ENCODE results near the gene AGPAT2.
"Not testable (repeated sequence)": the region's sequence is repeated elsewhere in the genome, so short reads cannot be mapped to it uniquely, and the experiment has no call there.

The AGPAT2 gene

DNA sequence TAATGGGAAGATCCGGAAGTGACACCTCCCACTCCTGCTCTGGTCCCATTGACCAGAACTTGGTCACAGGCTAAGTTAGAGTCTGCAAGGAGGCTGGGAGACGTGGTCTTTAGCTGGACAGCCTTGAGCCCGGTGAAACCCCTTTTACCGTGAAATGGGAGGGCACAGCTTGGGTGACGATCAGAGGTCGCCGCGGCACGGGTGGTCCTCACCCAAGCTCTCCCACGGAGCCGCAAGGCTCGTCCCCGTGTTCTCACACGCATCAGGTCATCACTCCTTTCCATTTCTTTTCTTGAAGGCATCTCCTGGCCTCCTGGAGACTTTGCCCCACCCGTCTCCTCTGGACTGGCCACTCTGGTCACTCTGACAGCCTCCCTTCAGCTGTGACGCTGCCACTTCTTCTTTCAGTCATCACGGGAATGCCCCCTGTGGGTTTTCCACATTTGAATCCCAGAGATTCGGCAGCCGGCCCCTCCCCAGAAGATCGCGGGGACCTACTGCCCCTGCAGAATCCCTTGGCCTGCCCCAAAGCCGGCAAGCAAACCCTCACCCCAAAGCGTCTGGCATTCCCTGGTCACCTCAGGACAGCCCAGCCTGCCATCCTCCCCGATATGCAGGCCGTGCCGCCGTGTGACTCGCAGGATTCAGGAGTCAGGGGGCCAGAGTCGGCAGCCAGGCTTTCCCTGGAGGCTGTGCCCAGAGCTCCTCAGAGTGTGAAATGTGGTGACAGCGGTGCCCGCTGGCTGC lies 43.5 kb downstream of the AGPAT2 start:
- no peak for FAIRE-seq

DNA sequence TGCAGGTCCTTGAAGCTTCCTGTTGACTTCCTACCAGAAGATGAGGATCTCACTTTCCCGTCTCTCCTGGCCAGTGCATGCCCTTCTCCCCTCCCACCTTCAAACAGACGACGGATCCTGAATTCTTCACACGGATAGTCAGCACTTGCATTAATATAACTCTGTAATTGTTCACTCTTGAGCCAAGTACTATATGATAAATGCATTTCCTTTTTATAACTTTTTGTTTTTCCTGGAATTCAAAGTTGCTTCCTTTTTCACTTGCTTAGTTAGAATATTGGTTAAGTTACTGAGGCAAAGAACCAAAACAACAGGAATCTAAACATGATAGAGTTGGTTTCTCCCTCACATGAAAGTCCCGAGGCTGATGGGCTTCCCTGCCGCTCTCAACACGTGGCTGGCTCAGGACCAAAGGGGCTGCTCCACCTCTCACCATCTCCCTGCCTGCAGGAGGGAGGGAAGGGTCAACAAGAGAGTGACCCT lies 44.8 kb downstream of the AGPAT2 start:
- no peak for FAIRE-seq

DNA sequence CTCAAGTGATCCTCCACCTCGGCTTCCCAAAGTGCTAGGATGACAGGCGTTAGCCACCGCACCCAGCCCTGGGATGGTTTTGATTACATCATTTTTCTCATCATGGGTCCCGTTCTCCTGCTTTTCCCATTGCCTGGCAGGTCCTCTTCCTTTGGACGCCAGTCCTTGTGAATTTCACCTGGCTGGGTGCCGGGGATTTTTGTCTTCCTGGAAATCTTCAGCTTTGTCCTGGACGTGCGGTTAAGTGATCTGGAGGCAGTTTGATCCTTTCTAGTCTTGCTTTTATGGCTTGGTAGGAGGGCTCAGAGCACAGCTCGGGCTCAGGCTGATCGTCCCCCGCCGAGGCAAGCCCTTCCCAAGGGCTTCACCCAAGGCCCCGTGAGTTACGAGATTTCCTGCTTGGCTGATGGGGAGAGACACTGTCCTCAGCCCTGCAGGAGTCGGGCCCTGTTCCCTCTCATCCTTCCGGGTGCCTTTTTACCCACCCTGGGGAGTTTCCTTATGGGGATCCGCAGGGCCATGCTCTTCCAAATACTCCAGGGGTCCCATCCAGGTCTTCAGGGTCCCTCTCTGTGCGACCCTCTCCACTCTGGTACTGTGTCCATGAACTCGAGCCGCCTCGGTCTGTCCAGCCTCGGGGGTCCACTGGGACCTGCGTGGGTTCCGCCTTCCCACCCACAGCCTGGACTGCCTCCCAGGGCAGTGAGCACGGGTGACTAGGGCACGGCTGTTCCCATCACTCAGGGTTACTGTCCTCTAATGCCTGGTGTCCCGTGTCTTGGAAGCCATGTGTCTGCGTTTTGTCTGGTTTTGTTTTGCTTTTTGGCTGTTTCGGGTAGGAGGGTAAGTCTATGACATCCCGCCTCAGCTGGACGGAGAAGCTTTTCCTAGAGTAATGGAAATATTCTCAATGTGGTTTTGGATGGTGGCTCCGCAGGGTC lies 46.8 kb downstream of the AGPAT2 start:
- FAIRE-seq, result no peak

DNA sequence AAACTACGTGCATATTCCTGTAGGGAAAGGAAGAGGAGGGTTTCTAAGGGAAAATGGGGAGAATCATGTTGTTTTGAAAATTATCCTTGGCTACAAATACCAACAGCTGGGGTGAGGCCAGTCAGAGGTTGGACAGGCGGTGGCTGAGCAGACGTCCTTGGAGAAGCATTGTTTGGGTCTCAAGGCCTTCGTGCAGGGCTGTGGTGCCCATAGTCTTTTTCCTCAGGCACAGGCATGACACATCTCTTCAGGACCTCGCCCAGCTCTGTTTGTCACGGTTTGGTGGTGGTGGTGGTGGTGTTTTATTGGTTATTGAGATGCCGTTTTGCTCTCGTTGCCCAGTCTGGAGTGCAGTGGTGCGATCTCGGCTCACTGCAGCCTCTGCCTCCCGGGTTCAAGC lies 52.4 kb downstream of the AGPAT2 start:
- no peak for FAIRE-seq

DNA sequence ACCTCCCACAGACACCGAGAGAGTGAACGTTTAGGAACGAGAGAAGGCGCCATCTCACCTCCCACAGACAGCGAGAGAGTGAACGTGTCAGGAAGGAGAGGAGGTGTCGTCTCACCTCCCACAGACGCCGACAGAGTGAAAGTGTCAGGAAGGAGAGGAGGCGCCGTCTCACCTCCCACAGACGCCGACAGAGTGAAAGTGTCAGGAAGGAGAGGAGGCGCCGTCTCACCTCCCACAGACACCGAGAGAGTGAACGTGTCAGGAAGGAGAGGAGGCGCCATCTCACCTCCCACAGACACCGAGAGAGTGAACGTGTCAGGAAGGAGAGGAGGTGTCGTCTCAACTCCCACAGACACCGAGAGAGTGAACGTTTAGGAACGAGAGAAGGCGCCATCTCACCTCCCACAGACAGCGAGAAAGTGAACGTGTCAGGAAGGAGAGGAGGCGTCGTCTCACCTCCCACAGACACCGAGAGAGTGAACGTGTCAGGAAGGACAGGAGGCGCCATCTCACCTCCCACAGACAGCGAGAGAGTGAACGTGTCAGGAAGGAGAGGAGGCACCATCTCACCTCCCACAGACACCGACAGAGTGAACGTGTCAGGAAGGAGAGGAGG lies 54.7 kb downstream of the AGPAT2 start:
- not testable (repeated sequence) for FAIRE-seq

DNA sequence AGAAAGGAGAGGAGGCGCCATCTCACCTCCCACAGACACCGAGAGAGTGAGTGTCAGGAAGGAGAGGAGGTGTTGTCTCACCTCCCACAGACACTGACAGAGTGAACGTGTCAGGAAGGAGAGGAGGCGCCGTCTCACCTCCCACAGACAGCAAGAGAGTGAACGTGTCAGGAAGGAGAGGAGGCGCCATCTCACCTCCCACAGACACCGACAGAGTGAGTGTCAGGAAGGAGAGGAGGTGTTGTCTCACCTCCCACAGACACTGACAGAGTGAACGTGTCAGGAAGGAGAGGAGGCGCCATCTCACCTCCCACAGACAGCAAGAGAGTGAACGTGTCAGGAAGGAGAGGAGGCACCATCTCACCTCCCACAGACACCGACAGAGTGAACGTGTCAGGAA lies 55.2 kb downstream of the AGPAT2 start:
- FAIRE-seq, result not testable (repeated sequence)

DNA sequence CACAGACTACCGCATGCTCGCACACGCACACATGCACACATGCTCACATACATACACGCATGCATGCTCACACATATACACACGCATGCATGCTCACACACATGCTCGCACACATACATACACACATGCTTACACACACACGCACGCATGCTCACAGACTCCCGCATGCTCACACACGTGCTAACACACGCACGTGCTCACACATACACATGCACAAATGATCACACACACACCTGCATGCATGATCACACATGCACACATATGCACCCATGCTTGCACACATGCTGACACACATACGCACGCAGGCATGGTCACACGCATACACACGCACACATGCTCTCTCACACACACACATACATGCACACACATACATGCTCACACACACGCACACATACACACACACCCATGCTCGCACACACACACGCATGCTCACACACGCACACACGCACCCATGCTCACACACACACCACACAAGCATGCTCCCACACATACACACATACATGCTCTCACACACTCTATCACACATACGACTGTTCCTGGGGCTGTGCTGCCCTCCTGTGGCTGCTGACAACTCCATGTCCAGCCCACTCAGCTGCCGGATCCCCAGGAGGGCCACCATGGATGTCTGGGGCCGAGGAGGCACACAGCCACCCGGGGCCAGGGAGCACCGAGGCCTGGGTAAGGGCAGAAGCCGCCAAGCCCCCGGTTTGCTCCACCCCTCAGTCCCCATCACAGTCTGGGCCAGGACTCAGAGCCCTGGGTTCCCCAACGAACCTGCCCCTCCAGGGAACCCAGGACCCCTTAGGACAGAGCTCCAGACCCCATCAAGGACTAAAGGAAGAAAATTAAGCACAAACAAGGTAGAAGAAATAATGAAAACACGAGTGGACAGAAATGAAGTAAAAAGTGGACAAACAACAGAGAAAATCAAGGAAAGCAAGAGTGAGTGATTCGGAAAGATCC lies 55.9 kb downstream of the AGPAT2 start:
- no peak for FAIRE-seq

DNA sequence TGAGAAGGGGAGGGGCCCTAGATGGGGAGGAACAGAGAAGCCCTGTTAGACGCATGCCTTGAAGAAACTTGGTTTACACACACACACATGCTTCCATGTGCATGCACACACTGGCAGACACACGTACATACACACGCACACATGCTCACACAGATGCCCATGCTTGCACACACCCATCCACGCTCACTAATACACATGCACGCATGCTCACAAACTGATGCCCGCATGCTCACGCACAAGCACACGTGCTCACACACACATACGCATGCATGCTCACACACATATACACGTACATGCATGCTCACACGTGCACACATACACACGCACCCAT lies 56.6 kb downstream of the AGPAT2 start:
- no peak for FAIRE-seq

DNA sequence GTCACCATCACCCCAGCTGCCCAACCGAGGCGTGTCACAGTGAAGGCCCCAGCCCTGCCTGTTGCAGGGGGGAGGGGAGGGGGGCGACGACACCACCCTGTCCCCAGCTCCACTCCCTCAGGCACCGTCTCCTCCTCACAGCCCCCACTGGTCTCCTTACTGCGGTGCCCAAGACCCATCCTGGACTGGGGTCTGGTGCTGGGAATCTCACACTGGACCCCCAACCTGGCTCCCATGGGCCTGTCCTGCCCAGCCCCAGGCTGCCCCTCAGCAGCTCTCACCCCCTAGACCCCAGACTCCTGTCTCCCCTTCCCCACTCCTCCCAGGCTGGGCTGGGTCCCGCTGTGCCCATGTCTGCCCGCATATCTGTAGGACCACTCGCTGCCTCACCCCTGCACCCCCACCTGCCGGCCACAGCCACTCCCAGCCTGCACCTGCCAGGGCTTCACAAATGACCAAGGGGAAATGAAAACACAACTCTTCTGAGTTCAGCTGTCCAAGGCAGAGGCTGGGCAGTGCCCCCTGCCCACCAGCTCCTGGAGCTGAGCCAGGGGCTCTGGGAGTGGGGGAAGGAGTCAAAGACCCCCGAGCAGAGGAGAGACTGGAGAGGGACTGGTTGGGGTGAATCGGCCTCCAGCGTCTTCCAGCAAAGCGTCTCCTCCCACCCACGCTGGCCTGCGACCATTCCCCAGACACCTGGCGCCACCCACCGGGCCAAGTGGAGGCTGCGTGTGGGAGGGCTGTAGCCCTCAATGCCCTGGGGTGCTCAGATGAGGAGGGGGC lies 57.2 kb downstream of the AGPAT2 start:
- FAIRE-seq, result no peak

DNA sequence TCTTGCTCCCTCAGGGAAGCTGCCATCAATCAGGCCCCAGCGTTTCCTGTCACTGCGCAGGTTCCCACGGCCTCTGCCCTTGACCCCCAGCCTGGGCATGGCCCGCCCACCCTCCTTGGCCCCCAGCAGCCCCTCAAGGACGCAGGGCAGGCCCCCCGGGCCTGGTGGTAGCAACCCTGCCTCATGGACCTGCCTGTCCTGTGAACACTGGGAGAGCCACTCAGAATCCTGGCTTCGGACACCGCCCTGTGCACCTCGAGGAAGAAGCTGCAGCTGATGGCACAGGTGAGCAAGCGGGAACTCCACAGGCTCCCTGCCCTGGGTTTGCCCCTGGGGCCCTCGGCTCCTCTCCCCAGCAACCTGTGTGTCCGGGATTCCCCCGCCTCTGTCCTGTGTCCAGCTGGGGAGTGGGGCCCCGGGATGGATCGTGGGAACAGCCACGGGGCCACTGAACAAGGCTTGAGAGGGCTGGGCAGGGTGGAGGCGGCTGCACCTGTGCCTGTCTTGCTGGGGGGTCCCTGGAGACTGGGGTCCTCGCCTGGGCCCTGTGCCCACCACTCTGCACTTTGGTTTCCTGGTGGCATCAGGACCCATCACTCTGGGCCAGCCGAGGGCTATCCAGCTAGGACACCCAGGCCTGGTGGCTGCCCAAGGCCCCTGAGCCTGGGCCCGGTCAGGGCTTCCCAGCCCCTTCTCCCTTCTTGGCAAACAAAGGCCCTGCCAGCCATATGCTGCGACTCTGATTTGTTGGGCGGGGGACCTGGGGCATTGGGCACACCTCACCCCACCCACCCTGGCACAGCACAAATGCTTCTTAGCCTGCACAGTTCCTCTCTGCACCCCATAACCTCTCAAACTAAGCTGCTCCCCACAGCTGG lies 58.0 kb downstream of the AGPAT2 start:
- FAIRE-seq, result no peak

DNA sequence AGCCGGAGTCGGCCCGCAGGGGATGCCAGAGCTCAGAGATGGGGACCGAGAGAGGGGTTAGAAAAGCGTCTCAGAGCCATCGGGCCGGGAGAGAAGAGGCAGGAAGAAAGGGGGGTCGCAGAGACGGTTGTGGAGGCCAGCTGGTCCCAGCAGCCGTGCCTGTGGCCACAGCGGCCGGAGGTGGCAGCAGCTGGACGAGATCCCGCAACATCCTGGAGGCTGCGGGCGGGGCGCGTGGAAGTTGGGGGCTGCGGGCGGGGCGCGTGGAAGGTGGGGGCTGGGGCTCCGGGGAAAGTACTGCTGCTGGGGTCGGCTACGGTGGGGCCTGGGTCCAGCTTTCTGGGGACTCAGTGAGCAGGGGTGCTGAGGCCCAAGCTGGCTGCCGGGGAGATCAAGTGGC lies 59.0 kb downstream of the AGPAT2 start:
- no peak for FAIRE-seq

DNA sequence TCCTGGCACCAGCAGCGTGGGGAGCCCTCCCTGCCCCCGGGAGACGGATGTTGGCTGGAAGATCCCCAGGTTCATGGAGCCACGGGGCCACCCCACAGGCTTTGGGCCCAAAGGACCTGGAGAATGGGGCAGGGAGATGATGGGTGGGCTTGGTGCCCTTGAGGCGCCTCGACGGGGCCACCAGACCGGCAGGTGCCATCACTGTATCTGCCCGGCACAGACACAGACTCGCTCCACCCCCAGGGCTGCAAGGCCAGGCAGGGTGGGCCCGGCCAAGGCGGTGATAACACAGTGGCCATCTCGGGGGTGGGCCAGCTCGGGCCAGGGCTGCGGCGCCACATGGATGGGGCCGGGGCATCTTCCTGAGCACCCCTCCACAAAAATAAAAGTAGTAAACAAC lies 59.6 kb downstream of the AGPAT2 start:
- FAIRE-seq, result no peak

DNA sequence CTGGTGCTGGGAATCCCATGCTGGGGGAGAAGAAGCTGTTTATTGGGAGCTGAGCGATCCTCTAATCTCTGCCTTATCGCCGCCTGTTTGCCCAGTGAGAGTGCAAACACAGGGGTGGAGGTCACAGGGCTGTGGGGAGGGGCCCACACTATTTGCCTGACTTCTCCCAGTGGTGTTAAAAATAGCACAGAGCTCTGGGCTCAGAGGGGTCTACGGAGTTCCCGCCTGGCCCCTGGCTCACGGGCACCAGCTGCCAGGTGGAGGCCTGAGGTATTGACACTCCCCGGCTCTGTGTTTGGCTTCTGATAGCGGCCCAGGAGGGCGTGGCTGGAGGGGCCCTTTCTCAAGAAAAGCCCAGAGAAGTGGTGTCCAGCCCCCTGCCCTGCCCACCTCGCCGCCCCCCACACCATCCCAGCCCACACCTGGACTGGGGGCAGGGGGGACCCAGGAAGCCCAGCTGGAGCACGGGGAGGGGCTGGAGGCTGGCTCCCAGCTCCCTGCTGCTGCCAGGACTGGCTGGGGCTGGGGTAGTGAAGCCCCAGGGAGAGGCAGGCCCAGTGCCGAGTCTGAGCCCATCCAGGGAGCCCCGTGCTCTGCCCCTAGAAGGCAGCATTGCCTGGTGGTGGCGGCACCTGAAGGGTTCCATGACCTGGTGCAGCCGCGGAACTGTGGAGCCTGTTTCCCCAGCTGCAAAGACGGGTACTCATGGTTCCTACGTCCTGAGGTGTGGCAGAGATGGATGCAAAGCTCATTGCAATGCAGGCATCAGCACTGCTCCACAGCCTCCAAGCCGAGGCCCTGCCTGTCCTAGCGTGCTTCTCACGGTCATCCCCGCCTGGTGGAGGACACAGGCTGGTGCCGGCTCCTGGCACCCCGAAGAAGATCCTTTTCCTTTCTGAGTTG lies 60.3 kb downstream of the AGPAT2 start:
- no peak for FAIRE-seq

DNA sequence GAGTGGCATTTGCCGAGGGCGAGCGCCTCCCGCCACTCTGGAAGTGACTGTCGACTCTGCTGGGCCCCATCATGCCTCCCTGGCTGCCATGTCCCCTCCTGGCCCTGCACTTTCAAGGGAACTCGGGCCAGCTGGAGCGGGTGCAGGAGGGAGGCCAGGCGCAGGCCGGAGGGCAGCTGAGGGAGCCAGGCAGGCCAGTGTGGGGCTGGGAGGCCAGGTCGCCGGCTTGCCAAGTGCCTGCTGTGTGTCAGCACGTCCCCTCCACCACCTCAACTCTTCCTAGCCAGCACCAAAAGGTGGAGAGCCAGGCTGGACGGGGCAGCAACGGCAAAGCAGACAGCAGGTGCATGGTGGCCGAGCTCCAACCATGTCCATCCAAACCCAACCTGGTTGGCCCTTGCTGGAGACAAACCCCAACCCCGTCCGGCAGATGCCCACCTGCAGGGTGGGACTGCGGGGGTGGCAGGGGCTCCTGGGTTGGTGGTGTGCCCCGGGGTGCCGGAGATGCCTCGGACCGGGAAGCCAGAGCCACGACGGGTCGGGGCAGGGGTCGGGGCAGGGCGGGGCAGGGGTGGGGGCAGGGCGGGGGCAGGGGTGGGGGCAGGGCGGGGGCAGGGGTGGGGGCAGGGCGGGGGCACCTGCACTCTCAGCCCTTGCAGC lies 61.1 kb downstream of the AGPAT2 start:
- no peak for FAIRE-seq

DNA sequence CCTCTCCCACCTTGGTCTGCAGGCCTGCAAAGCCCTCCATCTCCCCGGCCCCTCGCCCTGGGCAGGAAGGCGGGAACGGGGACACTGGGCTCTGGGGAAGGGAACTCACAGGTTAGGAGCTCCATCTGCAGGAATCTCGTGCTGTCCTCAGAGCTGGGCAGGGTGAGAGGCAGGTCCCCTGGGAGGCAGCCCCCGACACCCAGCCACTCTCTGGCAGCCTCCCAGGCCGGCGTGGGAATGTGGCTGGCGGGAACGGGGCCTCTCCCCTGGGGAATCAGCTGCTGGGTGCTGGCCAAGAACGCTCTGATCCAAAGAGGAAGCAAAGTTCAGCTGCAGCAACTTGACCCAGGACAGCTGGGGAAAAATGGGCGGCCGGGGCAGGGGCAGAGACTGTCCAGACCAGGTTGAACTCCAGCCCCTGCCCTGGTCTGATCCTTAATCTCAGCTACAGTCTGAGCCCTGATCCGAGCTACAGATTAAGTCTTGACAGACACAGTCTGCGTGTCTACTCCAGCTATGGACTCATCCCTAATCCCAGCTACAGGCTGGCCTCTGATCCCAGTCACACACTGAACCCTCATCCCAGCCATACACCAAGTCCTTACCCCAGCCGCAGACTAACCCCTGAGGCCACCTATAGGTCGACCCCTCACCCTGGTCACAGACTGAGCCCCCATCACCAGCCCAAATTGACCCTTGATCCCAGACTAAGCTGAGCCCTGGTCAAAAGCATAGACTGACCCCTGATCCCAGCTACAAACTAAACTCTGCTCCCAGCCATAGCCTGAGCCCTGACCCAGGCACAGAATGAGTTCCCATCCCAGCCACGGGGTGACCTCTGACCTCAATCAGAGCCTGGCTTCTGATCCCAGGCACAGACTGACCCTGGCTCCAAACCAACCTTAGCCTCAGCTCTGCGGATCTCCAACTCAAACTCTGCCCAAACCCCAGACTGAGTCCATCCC lies 61.9 kb downstream of the AGPAT2 start:
- FAIRE-seq, result no peak

DNA sequence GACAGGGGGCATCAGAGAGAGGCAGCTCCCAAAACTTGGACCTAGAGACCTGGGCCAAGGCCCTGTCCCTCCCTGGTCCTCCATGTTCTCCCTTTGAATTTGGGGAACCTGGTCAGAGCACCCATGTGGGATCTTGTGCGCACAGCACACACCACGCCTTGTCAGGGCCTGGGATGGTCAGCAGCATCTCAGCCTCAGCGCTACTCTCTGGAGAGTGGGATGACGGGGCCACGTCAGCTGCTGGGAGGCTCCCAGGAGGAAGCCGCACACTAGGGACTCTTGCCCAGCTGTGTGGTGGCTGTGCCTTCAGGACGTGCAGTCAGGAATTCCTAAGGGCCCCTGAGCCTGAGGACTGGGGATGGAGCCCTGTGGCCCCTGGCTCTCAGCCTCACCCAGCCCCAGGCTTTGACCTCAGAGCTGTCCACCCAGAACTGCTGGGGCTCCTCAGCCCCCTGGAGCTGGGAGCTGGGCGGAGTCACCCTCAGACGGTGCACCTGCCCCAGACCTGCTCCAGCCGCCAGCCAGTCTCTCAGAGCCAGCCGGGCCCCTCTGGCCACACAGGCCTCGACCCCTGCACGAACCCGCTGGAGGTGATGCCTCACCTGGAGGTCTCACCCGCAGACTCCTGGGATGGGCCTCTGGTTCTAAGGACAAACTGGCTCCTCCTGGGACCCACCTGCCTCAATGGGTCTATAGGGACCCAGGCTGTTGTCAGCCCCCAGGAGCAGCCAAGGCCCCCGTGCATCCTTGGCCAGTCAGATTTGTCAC lies 62.9 kb downstream of the AGPAT2 start:
- FAIRE-seq, result no peak

DNA sequence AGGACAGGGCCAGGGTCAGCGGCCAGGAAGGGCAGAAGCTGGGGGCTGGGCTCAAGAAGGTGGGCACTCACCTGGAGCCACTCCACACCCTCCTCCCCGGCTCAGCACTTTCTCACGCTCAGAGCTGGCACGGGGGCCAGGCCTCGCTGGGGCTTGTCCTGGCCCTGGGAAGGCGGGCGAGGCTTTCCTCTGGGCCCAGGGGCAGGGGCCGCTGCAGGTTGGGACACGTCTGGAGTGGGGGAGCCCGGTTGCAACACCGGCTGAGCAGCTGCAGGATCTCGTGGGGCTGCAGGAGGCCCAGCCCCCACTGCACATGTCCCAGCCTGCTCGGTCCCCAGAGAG lies 63.4 kb downstream of the AGPAT2 start:
- FAIRE-seq, result no peak

Data from A204.1 (cell line).